Measurements from ENCODE around the gene LRCH1.

Gene LRCH1

GRCh38 chr13:46630431-46631178 is 77.6 kb downstream of the LRCH1 start:
- Histone ChIP-seq H3K36me3 (ENCODE audit: control insufficient read depth in 4 of 4, insufficient read depth in 4 of 4, low read length in 3 of 4) (no peaks in the 10 kb centered on the region), H3K27me3 (replicated peaks in 2 of 5; ENCODE audit: control insufficient read depth in 4 of 5, insufficient read depth in 5 of 5, low read length in 4 of 5) (no peaks in the 10 kb centered on the region), H3K4me3 (ENCODE audit: control insufficient read depth in 1 of 7, extremely low read depth in 1 of 7, insufficient read depth in 4 of 7, low read depth in 2 of 7, low read length in 6 of 7) (peak overlapping the region in 5 of 7 experiments; percentile 10 to 59 (median 22)), H3K9me3 (ENCODE audit: control extremely low read depth in 1 of 5, control insufficient read depth in 4 of 5, insufficient read depth in 2 of 5, low read depth in 1 of 5, low read length in 4 of 5) (no peaks in the 10 kb centered on the region), H3K4me1 (ENCODE audit: control extremely low read depth in 1 of 4, control insufficient read depth in 4 of 4, insufficient read depth in 4 of 4, low read length in 3 of 4) (peaks cover 5 to 35% (median 22%) of the 10 kb centered on the region in 4 experiments), H3K27ac (ENCODE audit: insufficient read depth in 1 of 2, low read depth in 1 of 2, low read length in 2 of 2, poor library complexity in 1 of 2, severe bottlenecking in 2 of 2) (peak overlapping the region in 1 of 2 experiments; percentile 69)
- DNase-seq: peak; percentile 28 to 74 (median 61)
- POLR2A ChIA-PET: interaction anchor here (1.9 kb wide), 1 partner anchor 78 kb away, joined by 5 read pairs; the partner anchor contains the start of gene LRCH1
- WGBS (ENCODE audit: insufficient coverage): no CpG with 5 or more reads among the region's 1 CpG
- CTCF ChIA-PET: interaction anchor here (0.8 to 5.0 kb wide), 11 partner anchors 8 to 89 kb away, joined by 3 to 25 read pairs (median 3); no protein-coding TSS in a partner anchor

GRCh38 chr13:46631179-46631542 is 78.2 kb downstream of the LRCH1 start:
- Histone ChIP-seq H3K9me3 (ENCODE audit: control extremely low read depth in 1 of 5, control insufficient read depth in 4 of 5, insufficient read depth in 2 of 5, low read depth in 1 of 5, low read length in 4 of 5) (no peaks in the 10 kb centered on the region), H3K4me1 (ENCODE audit: control extremely low read depth in 1 of 4, control insufficient read depth in 4 of 4, insufficient read depth in 4 of 4, low read length in 3 of 4) (peaks cover 5 to 29% (median 19%) of the 10 kb centered on the region in 4 experiments), H3K27ac (ENCODE audit: insufficient read depth in 1 of 2, low read depth in 1 of 2, low read length in 2 of 2, poor library complexity in 1 of 2, severe bottlenecking in 2 of 2) (peak overlapping the region in 1 of 2 experiments; percentile 69), H3K27me3 (replicated peaks in 2 of 5; ENCODE audit: control insufficient read depth in 4 of 5, insufficient read depth in 5 of 5, low read length in 4 of 5) (no peaks in the 10 kb centered on the region), H3K36me3 (ENCODE audit: control insufficient read depth in 4 of 4, insufficient read depth in 4 of 4, low read length in 3 of 4) (no peaks in the 10 kb centered on the region), H3K4me3 (ENCODE audit: control insufficient read depth in 1 of 7, extremely low read depth in 1 of 7, insufficient read depth in 4 of 7, low read depth in 2 of 7, low read length in 6 of 7) (peak overlapping the region in 4 of 7 experiments; percentile 19 to 59 (median 25))
- DNase-seq: peak in 1 of 3 donors; percentile 24
- CTCF ChIA-PET: interaction anchor here (0.7 to 5.0 kb wide), 9 partner anchors 8 to 89 kb away, joined by 3 to 25 read pairs (median 3); no protein-coding TSS in a partner anchor
- WGBS (ENCODE audit: insufficient coverage): 50% methylated on average over 1 of the region's 2 CpGs
- POLR2A ChIA-PET: interaction anchor here (1.9 kb wide), 1 partner anchor 79 kb away, joined by 5 read pairs; the partner anchor contains the start of gene LRCH1

- peaks cover 5 to 28% (median 19%) of the 10 kb centered on the region in 4 experiments for H3K4me1 ChIP-seq (ENCODE audit: control extremely low read depth in 1 of 4, control insufficient read depth in 4 of 4, insufficient read depth in 4 of 4, low read length in 3 of 4)
- H3K27ac ChIP-seq (ENCODE audit: insufficient read depth in 1 of 2, low read depth in 1 of 2, low read length in 2 of 2, poor library complexity in 1 of 2, severe bottlenecking in 2 of 2): no peak overlapping the region
- no peaks in the 10 kb centered on the region for H3K9me3 ChIP-seq (ENCODE audit: control extremely low read depth in 1 of 5, control insufficient read depth in 4 of 5, insufficient read depth in 2 of 5, low read depth in 1 of 5, low read length in 4 of 5)
- H3K36me3 ChIP-seq (ENCODE audit: control insufficient read depth in 4 of 4, insufficient read depth in 4 of 4, low read length in 3 of 4): no peaks in the 10 kb centered on the region
- CTCF ChIA-PET: interaction anchor here (0.6 to 5.0 kb wide), 4 partner anchors 9 to 80 kb away, joined by 3 to 25 read pairs (median 4); no protein-coding TSS in a partner anchor
- POLR2A ChIA-PET: no interaction called here
- H3K27me3 ChIP-seq (replicated peaks in 2 of 5; ENCODE audit: control insufficient read depth in 4 of 5, insufficient read depth in 5 of 5, low read length in 4 of 5): no peaks in the 10 kb centered on the region
- WGBS (ENCODE audit: insufficient coverage): no CpG with 5 or more reads among the region's 2 CpGs
- DNase-seq: no peak
- H3K4me3 ChIP-seq (ENCODE audit: control insufficient read depth in 1 of 7, extremely low read depth in 1 of 7, insufficient read depth in 4 of 7, low read depth in 2 of 7, low read length in 6 of 7): no peak overlapping the region
Observed at GRCh38 chr13:46632176-46632575, 79.2 kb downstream of the LRCH1 start.

GRCh38 chr13:46633416-46633815 is 80.4 kb downstream of the LRCH1 start:
- no peak overlapping the region for H3K27ac ChIP-seq (ENCODE audit: insufficient read depth in 1 of 2, low read depth in 1 of 2, low read length in 2 of 2, poor library complexity in 1 of 2, severe bottlenecking in 2 of 2)
- no peak for DNase-seq
- peaks cover 5 to 28% (median 19%) of the 10 kb centered on the region in 4 experiments for H3K4me1 ChIP-seq (ENCODE audit: control extremely low read depth in 1 of 4, control insufficient read depth in 4 of 4, insufficient read depth in 4 of 4, low read length in 3 of 4)
- ChIA-PET POLR2A (no interaction called here), CTCF (interaction anchor here (1.2 to 5.0 kb wide), 4 partner anchors 9 to 31 kb away, joined by 3 to 25 read pairs (median 6); no protein-coding TSS in a partner anchor)
- H3K4me3 ChIP-seq (ENCODE audit: control insufficient read depth in 1 of 7, extremely low read depth in 1 of 7, insufficient read depth in 4 of 7, low read depth in 2 of 7, low read length in 6 of 7): no peak overlapping the region
- H3K9me3 ChIP-seq (ENCODE audit: control extremely low read depth in 1 of 5, control insufficient read depth in 4 of 5, insufficient read depth in 2 of 5, low read depth in 1 of 5, low read length in 4 of 5): no peaks in the 10 kb centered on the region
- WGBS (ENCODE audit: insufficient coverage): 68% methylated on average over 3 of the region's 3 CpGs
- H3K36me3 ChIP-seq (ENCODE audit: control insufficient read depth in 4 of 4, insufficient read depth in 4 of 4, low read length in 3 of 4): no peaks in the 10 kb centered on the region
- no peaks in the 10 kb centered on the region for H3K27me3 ChIP-seq (replicated peaks in 2 of 5; ENCODE audit: control insufficient read depth in 4 of 5, insufficient read depth in 5 of 5, low read length in 4 of 5)

GRCh38 chr13:46636451-46636850 is 83.5 kb downstream of the LRCH1 start:
- DNase-seq: no peak
- WGBS (ENCODE audit: insufficient coverage): 41% methylated on average over 2 of the region's 2 CpGs
- Histone ChIP-seq H3K4me1 (ENCODE audit: control extremely low read depth in 1 of 4, control insufficient read depth in 4 of 4, insufficient read depth in 4 of 4, low read length in 3 of 4) (peaks cover 2 to 27% (median 14%) of the 10 kb centered on the region in 4 experiments), H3K9me3 (ENCODE audit: control extremely low read depth in 1 of 5, control insufficient read depth in 4 of 5, insufficient read depth in 2 of 5, low read depth in 1 of 5, low read length in 4 of 5) (no peaks in the 10 kb centered on the region), H3K27ac (ENCODE audit: insufficient read depth in 1 of 2, low read depth in 1 of 2, low read length in 2 of 2, poor library complexity in 1 of 2, severe bottlenecking in 2 of 2) (no peak overlapping the region), H3K36me3 (ENCODE audit: control insufficient read depth in 4 of 4, insufficient read depth in 4 of 4, low read length in 3 of 4) (no peaks in the 10 kb centered on the region), H3K4me3 (ENCODE audit: control insufficient read depth in 1 of 7, extremely low read depth in 1 of 7, insufficient read depth in 4 of 7, low read depth in 2 of 7, low read length in 6 of 7) (no peak overlapping the region), H3K27me3 (replicated peaks in 2 of 5; ENCODE audit: control insufficient read depth in 4 of 5, insufficient read depth in 5 of 5, low read length in 4 of 5) (no peaks in the 10 kb centered on the region)
- ChIA-PET CTCF (interaction anchor here (1.1 to 2.4 kb wide), 2 partner anchors 11 to 14 kb away, joined by 3 to 9 read pairs; no protein-coding TSS in a partner anchor), POLR2A (no interaction called here)

- Histone ChIP-seq H3K27me3 (replicated peaks in 2 of 5; ENCODE audit: control insufficient read depth in 4 of 5, insufficient read depth in 5 of 5, low read length in 4 of 5) (no peaks in the 10 kb centered on the region), H3K9me3 (ENCODE audit: control extremely low read depth in 1 of 5, control insufficient read depth in 4 of 5, insufficient read depth in 2 of 5, low read depth in 1 of 5, low read length in 4 of 5) (no peaks in the 10 kb centered on the region), H3K36me3 (ENCODE audit: control insufficient read depth in 4 of 4, insufficient read depth in 4 of 4, low read length in 3 of 4) (no peaks in the 10 kb centered on the region), H3K4me1 (ENCODE audit: control extremely low read depth in 1 of 4, control insufficient read depth in 4 of 4, insufficient read depth in 4 of 4, low read length in 3 of 4) (peaks cover 0 to 32% (median 16%) of the 10 kb centered on the region in 4 experiments), H3K4me3 (ENCODE audit: control insufficient read depth in 1 of 7, extremely low read depth in 1 of 7, insufficient read depth in 4 of 7, low read depth in 2 of 7, low read length in 6 of 7) (no peak overlapping the region), H3K27ac (ENCODE audit: insufficient read depth in 1 of 2, low read depth in 1 of 2, low read length in 2 of 2, poor library complexity in 1 of 2, severe bottlenecking in 2 of 2) (no peak overlapping the region)
- DNase-seq: no peak
- CTCF ChIA-PET: interaction anchor here (0.6 to 2.4 kb wide), 3 partner anchors 15 to 1413 kb away, joined by 4 to 9 read pairs (median 6); no protein-coding TSS in a partner anchor
- POLR2A ChIA-PET: no interaction called here
- 86% methylated on average over 3 of the region's 4 CpGs for WGBS (ENCODE audit: insufficient coverage)
Observed at GRCh38 chr13:46637213-46637612, 84.2 kb downstream of the LRCH1 start.

- POLR2A ChIA-PET: no interaction called here
Observed at GRCh38 chr13:46638262-46638661, 85.3 kb downstream of the LRCH1 start.

More at GRCh38 chr13:46638262-46638661, 85.3 kb downstream of the LRCH1 start:
- Histone ChIP-seq H3K4me3 (ENCODE audit: control insufficient read depth in 1 of 7, extremely low read depth in 1 of 7, insufficient read depth in 4 of 7, low read depth in 2 of 7, low read length in 6 of 7) (no peak overlapping the region), H3K27me3 (replicated peaks in 2 of 5; ENCODE audit: control insufficient read depth in 4 of 5, insufficient read depth in 5 of 5, low read length in 4 of 5) (no peaks in the 10 kb centered on the region), H3K27ac (ENCODE audit: insufficient read depth in 1 of 2, low read depth in 1 of 2, low read length in 2 of 2, poor library complexity in 1 of 2, severe bottlenecking in 2 of 2) (no peak overlapping the region), H3K9me3 (ENCODE audit: control extremely low read depth in 1 of 5, control insufficient read depth in 4 of 5, insufficient read depth in 2 of 5, low read depth in 1 of 5, low read length in 4 of 5) (no peaks in the 10 kb centered on the region), H3K36me3 (ENCODE audit: control insufficient read depth in 4 of 4, insufficient read depth in 4 of 4, low read length in 3 of 4) (no peaks in the 10 kb centered on the region), H3K4me1 (ENCODE audit: control extremely low read depth in 1 of 4, control insufficient read depth in 4 of 4, insufficient read depth in 4 of 4, low read length in 3 of 4) (peaks cover 0 to 33% (median 14%) of the 10 kb centered on the region in 4 experiments)
- CTCF ChIA-PET: interaction anchor here (1.1 to 2.4 kb wide), 3 partner anchors 8 to 42 kb away, joined by 3 to 9 read pairs (median 6); no protein-coding TSS in a partner anchor
- no CpG with 5 or more reads among the region's 2 CpGs for WGBS (ENCODE audit: insufficient coverage)
- DNase-seq: no peak

All from common myeloid progenitor, CD34-positive (primary cell).